ENCODE data around the gene C1orf159.

The C1orf159 gene

GRCh38 chr1:1132042-1132950, 16.4 kb upstream of the C1orf159 start:
- DNase-seq (ENCODE audit: low spot score) = no peak

- DNase-seq (ENCODE audit: low spot score) = no peak
These were observed 14.6 kb upstream of the C1orf159 start for GRCh38 chr1:1130206-1131120.

- no peak for DNase-seq (ENCODE audit: low spot score)
These were observed 13.5 kb upstream of the C1orf159 start for GRCh38 chr1:1129381-1129821.

- DNase-seq (ENCODE audit: low spot score) = peak; percentile 63
These were observed 12.7 kb upstream of the C1orf159 start for GRCh38 chr1:1128454-1129139.

GRCh38 chr1:1127551-1128451, 11.9 kb upstream of the C1orf159 start:
- DNase-seq (ENCODE audit: low spot score) = no peak

GRCh38 chr1:1125945-1126344, 10.1 kb upstream of the C1orf159 start:
- DNase-seq (ENCODE audit: low spot score) = no peak

- peak; percentile 97 for DNase-seq (ENCODE audit: low spot score)
These were observed 9.1 kb upstream of the C1orf159 start for GRCh38 chr1:1124786-1125642.

- no peak for DNase-seq (ENCODE audit: low spot score)
These were observed 8.6 kb upstream of the C1orf159 start for GRCh38 chr1:1124508-1124785.

GRCh38 chr1:1123581-1124507, 8.0 kb upstream of the C1orf159 start:
- DNase-seq (ENCODE audit: low spot score) = no peak

- DNase-seq (ENCODE audit: low spot score) = no peak
These were observed 7.1 kb upstream of the C1orf159 start for GRCh38 chr1:1122981-1123480.

- peak; percentile 96 for DNase-seq (ENCODE audit: low spot score)
These were observed 6.4 kb upstream of the C1orf159 start for GRCh38 chr1:1122078-1122811.

GRCh38 chr1:1121611-1122077, 5.8 kb upstream of the C1orf159 start:
- DNase-seq (ENCODE audit: low spot score) = no peak

GRCh38 chr1:1120866-1121591, 5.1 kb upstream of the C1orf159 start:
- DNase-seq (ENCODE audit: low spot score) = no peak

GRCh38 chr1:1120096-1120495, 4.2 kb upstream of the C1orf159 start:
- DNase-seq (ENCODE audit: low spot score) = no peak

GRCh38 chr1:1119272-1119890, 3.5 kb upstream of the C1orf159 start:
- no peak for DNase-seq (ENCODE audit: low spot score)

- no peak for DNase-seq (ENCODE audit: low spot score)
These were observed 3.0 kb upstream of the C1orf159 start for GRCh38 chr1:1118876-1119220.

All from HuH-7.5 (cell line).